ENCODE data around the gene PDE4B. TPM values are rescaled to one million over a fixed set of nuclear protein-coding genes. Genes with fewer than 3 reads are reported as not detected.

Gene PDE4B
- total and polyA plus RNA-seq, 9 donors: 1.7 to 8.2 (median 5.1) TPM

GRCh38 chr1:65958561-65959350 lies 166.1 kb downstream of the PDE4B start:
- intact Hi-C loops (cut with DNase I): loop anchor here in 1 of 4 donors (10.0 kb wide), 1 partner anchor 486 kb away; no protein-coding TSS in a partner anchor
- no peak overlapping the region for H3K4me3 ChIP-seq
- no peaks in the 10 kb centered on the region for H3K36me3 ChIP-seq
- H3K27ac ChIP-seq: no peak overlapping the region
- H3K4me1 ChIP-seq (ENCODE audit: insufficient read depth): no peaks in the 10 kb centered on the region
- no peaks in the 10 kb centered on the region for H3K9me3 ChIP-seq
- H3K27me3 ChIP-seq: no peaks in the 10 kb centered on the region
- WGBS, 3 donors: 42 to 52% (median 42%) methylated on average over 12 of the region's 12 CpGs
- TF ChIP-seq CTCF (IDR thresholded peaks at IDR 0.05) (peak; percentile 30 to 74 (median 56)), EP300 (IDR thresholded peaks at IDR 0.05) (no peak)
- no peak for DNase-seq

GRCh38 chr1:65959896-65960567 lies 167.3 kb downstream of the PDE4B start:
- Histone ChIP-seq H3K4me1 (ENCODE audit: insufficient read depth) (no peaks in the 10 kb centered on the region), H3K27ac (no peak overlapping the region), H3K9me3 (no peaks in the 10 kb centered on the region), H3K27me3 (no peaks in the 10 kb centered on the region), H3K36me3 (no peaks in the 10 kb centered on the region), H3K4me3 (no peak overlapping the region)
- DNase-seq: no peak
- intact Hi-C loops (cut with DNase I): loop anchor here in 3 of 4 donors (5.0 to 10.0 kb wide), 4 partner anchors 282 to 487 kb away; no protein-coding TSS in a partner anchor
- WGBS, 3 donors: 16 to 41% (median 18%) methylated on average over 7 of the region's 7 CpGs
- TF ChIP-seq EP300 (IDR thresholded peaks at IDR 0.05): no peak
- no peak for TF ChIP-seq POLR2A (IDR thresholded peaks at IDR 0.05)
- no peak for TF ChIP-seq CTCF (IDR thresholded peaks at IDR 0.05)

GRCh38 chr1:65963156-65963888 lies 170.6 kb downstream of the PDE4B start:
- H3K27ac ChIP-seq: no peak overlapping the region
- no peaks in the 10 kb centered on the region for H3K27me3 ChIP-seq
- no peak for TF ChIP-seq EP300 (IDR thresholded peaks at IDR 0.05)
- TF ChIP-seq POLR2A (IDR thresholded peaks at IDR 0.05): no peak
- no peak for TF ChIP-seq CTCF (IDR thresholded peaks at IDR 0.05)
- no peak overlapping the region for H3K4me3 ChIP-seq
- no peak for DNase-seq
- no peaks in the 10 kb centered on the region for H3K4me1 ChIP-seq (ENCODE audit: insufficient read depth)
- intact Hi-C loops (cut with DNase I): loop anchor here in 3 of 4 donors (5.0 to 10.0 kb wide), 3 partner anchors 279 to 484 kb away; no protein-coding TSS in a partner anchor
- 63 to 68% (median 68%) methylated on average over 6 of the region's 6 CpGs for WGBS, 3 donors
- H3K9me3 ChIP-seq: no peaks in the 10 kb centered on the region
- H3K36me3 ChIP-seq: no peaks in the 10 kb centered on the region

- H3K27ac ChIP-seq: no peak overlapping the region
These were observed 171.4 kb downstream of the PDE4B start for GRCh38 chr1:65964123-65964522.

More at GRCh38 chr1:65964123-65964522, 171.4 kb downstream of the PDE4B start:
- TF ChIP-seq EP300 (IDR thresholded peaks at IDR 0.05): no peak
- no peak for TF ChIP-seq POLR2A (IDR thresholded peaks at IDR 0.05)
- H3K27me3 ChIP-seq: no peaks in the 10 kb centered on the region
- intact Hi-C loops (cut with DNase I): loop anchor here in 3 of 4 donors (5.0 to 10.0 kb wide), 3 partner anchors 278 to 483 kb away; no protein-coding TSS in a partner anchor
- H3K4me3 ChIP-seq: no peak overlapping the region
- H3K36me3 ChIP-seq: no peaks in the 10 kb centered on the region
- 37 to 52% (median 45%) methylated on average over 2 of the region's 2 CpGs for WGBS, 3 donors
- DNase-seq: no peak
- no peaks in the 10 kb centered on the region for H3K9me3 ChIP-seq
- H3K4me1 ChIP-seq (ENCODE audit: insufficient read depth): no peaks in the 10 kb centered on the region
